Fibroblast of pulmonary artery (primary cell): ENCODE data around the gene MAOA.

ENCODE experiments used
- DNase-seq: peaks from one replicate; pipeline ENCODE4 v3.0.0-alpha.2; 2010; ENCODE audit warnings: low read depth
- H3K4me3 ChIP-seq: replicated peaks from 2 replicates; pipeline ENCODE4 v1.5.1; 2011; ENCODE audit warnings: low read depth, mild to moderate bottlenecking, control low read depth, low read length, moderate library complexity
- TF ChIP-seq, protein P1 (sequence below): IDR thresholded peaks from 2 replicates; pipeline ENCODE4 v1.5.1; 2011; ENCODE audit warnings: mild to moderate bottlenecking, control low read depth, low read length, inconsistent platforms; ENCODE audit errors: missing control alignments

Gene MAOA

DNA sequence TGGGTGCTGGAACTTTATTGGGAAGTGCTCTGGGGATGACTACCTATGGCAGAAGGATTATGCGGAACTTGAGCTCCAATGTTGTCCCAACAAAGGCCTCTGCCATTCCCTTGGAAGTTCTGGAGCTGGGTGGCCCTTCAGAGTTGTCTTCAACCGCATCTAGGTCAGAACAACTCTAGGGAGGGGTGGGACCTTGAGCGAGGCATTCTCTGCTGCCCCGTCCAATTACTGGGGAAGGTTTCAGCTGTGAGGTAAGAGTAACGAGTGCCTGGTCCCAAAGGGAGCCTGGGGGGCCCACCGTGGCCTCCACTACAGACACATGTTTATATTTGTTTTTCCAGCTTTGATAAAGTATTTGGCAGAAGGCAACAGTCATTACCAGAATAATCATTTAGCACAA, 79.4 kb downstream of the MAOA start:
- TF ChIP-seq, protein P1, sequence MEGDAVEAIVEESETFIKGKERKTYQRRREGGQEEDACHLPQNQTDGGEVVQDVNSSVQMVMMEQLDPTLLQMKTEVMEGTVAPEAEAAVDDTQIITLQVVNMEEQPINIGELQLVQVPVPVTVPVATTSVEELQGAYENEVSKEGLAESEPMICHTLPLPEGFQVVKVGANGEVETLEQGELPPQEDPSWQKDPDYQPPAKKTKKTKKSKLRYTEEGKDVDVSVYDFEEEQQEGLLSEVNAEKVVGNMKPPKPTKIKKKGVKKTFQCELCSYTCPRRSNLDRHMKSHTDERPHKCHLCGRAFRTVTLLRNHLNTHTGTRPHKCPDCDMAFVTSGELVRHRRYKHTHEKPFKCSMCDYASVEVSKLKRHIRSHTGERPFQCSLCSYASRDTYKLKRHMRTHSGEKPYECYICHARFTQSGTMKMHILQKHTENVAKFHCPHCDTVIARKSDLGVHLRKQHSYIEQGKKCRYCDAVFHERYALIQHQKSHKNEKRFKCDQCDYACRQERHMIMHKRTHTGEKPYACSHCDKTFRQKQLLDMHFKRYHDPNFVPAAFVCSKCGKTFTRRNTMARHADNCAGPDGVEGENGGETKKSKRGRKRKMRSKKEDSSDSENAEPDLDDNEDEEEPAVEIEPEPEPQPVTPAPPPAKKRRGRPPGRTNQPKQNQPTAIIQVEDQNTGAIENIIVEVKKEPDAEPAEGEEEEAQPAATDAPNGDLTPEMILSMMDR: no peak
- no peak for DNase-seq
- no peak overlapping the region for H3K4me3 ChIP-seq

- DNase-seq: no peak
- TF ChIP-seq, protein P1: no peak
Observed at GRCh38 chrX:43735957-43736356, 79.9 kb downstream of the MAOA start.

GRCh38 chrX:43741843-43742573, 85.9 kb downstream of the MAOA start:
- peak; percentile 85 for DNase-seq

More at GRCh38 chrX:43735957-43736356, 79.9 kb downstream of the MAOA start:
- no peak overlapping the region for H3K4me3 ChIP-seq

DNA sequence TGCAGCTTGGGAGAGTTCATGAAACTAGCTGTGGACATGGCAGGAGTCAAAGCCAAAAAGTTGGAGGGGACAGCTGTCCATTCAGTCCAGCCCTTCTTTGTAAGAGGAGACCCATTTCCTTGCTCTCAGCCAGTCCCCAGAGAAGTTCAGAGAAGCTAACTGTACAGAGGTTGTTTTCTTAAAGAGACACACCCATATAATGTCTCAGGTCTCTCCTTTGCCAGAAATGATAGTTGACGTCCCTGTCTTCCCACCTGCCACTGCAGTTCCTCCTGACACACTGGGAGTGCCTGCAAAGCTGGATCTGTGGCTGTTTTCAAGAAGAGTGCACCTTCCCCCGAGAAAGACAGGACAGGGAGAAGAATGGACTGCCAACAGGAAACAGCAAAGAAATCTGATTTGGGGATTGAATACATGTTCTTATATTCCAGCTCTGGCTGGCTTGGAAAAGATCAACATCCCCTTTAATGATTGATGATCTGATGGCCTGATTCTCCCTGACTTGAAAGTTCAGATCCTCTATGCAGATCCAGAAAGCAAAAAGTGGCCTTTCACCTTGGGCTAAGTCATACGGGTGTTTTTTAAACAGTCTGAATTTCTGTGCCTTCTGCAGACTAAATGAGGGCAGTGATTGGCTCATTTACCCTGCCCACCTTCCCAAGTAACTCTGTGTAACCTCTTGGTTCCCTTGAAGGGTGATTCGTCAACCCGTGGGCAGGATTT, 87.2 kb downstream of the MAOA start:
- TF ChIP-seq, protein P1: no peak
- no peak for DNase-seq
- no peak overlapping the region for H3K4me3 ChIP-seq

More at GRCh38 chrX:43741843-43742573, 85.9 kb downstream of the MAOA start:
- no peak overlapping the region for H3K4me3 ChIP-seq
- TF ChIP-seq, protein P1: no peak

DNA sequence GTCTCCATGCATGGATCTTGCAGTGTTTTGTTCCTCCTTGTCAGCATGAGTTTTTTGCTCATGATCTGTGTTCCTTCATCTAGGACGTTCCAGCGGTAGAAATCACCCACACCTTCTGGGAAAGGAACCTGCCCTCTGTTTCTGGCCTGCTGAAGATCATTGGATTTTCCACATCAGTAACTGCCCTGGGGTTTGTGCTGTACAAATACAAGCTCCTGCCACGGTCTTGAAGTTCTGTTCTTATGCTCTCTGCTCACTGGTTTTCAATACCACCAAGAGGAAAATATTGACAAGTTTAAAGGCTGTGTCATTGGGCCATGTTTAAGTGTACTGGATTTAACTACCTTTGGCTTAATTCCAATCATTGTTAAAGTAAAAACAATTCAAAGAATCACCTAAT, 88.2 kb downstream of the MAOA start:
- TF ChIP-seq, protein P1: no peak
- H3K4me3 ChIP-seq: no peak overlapping the region
- no peak for DNase-seq

DNA sequence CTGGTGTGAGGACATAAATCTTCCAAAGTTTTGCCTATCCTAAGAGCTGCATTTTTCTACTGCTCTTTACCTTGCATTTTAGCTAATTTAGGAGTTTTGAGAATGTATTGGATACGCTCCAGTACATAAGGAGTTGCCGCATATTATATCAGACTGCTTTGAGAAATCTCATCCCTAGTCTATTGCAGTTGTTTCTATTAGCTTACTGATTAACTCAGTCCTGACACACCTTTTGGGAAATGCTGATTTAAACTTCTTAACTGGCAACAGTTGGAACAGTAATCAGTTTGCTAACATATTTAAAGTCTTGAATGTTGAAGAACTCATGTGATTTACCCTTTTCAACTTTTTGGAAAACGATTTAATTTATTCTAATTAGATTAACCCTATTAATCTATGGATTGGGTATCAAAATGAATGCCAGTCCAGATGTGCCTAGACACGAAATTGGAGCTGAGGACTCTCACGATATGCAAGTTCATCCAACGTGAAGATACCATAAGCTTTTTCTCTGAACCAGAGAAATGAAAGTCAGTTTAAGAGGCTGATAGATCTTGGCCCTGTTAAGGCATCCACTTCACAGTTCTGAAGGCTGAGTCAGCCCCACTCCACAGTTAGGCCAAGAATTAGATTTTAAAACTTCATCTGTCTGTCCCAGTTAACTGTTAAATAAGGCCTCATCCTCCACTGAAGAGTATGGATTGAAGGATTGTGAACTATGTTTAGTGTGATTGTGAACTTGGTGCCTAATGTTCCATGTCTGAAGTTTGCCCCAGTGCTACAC, 90.0 kb downstream of the MAOA start:
- TF ChIP-seq, protein P1: no peak
- no peak for DNase-seq
- H3K4me3 ChIP-seq: no peak overlapping the region
